ENCODE results near the gene BACH2. TPM values are rescaled to one million over a fixed set of nuclear protein-coding genes. Genes with fewer than 3 reads are reported as not detected.
"Not testable (repeated sequence)": the region's sequence is repeated elsewhere in the genome, so short reads cannot be mapped to it uniquely, and the experiment has no call there.

Gene BACH2
- total RNA-seq (7.5 TPM), polyA plus RNA-seq (0.90 TPM)

GRCh38 chr6:90296341-90297114 lies at the start of gene BACH2:
Gene BACH2, minus strand, starts transcription at chr6:90296843. Its CDS starts 287,999 bp downstream, at chr6:90008844.
- Histone ChIP-seq H3K36me3 (ENCODE audit: insufficient read depth) (no peaks in the 10 kb centered on the region), H3K27ac (ENCODE audit: low read depth) (peak within 1 kb of the TSS; percentile 89), H3K4me1 (ENCODE audit: insufficient read depth) (no peaks in the 10 kb centered on the region), H3K4me3 (ENCODE audit: low read depth, low read length) (peak within 1 kb of the TSS; percentile 89)
- peak; percentile 84 for DNase-seq (ENCODE audit: extremely low spot score)
- WGBS, result under 1% methylated on average over 111 of the region's 112 CpGs

GRCh38 chr6:90343576-90343975 lies 46.9 kb upstream of the BACH2 start:
- Histone ChIP-seq H3K4me1 (ENCODE audit: insufficient read depth) (no peaks in the 10 kb centered on the region), H3K36me3 (ENCODE audit: insufficient read depth) (no peaks in the 10 kb centered on the region), H3K4me3 (ENCODE audit: low read depth, low read length) (no peak overlapping the region), H3K27ac (ENCODE audit: low read depth) (no peak overlapping the region)
- DNase-seq (ENCODE audit: extremely low spot score), result no peak
- 46% methylated on average over 5 of the region's 5 CpGs for WGBS

GRCh38 chr6:90338409-90338808 lies 41.8 kb upstream of the BACH2 start:
- Histone ChIP-seq H3K4me3 (ENCODE audit: low read depth, low read length) (no peak overlapping the region), H3K27ac (ENCODE audit: low read depth) (no peak overlapping the region), H3K4me1 (ENCODE audit: insufficient read depth) (no peaks in the 10 kb centered on the region), H3K36me3 (ENCODE audit: insufficient read depth) (no peaks in the 10 kb centered on the region)
- DNase-seq (ENCODE audit: extremely low spot score), result no peak
- WGBS, result 95% methylated on average over 1 of the region's 1 CpG

GRCh38 chr6:90336388-90336947 lies 39.8 kb upstream of the BACH2 start:
- no peak for DNase-seq (ENCODE audit: extremely low spot score)
- 54% methylated on average over 6 of the region's 6 CpGs for WGBS
- Histone ChIP-seq H3K27ac (ENCODE audit: low read depth) (no peak overlapping the region), H3K4me1 (ENCODE audit: insufficient read depth) (no peaks in the 10 kb centered on the region), H3K4me3 (ENCODE audit: low read depth, low read length) (no peak overlapping the region), H3K36me3 (ENCODE audit: insufficient read depth) (no peaks in the 10 kb centered on the region)

GRCh38 chr6:90333928-90334327 lies 37.3 kb upstream of the BACH2 start:
- 65% methylated on average over 1 of the region's 1 CpG for WGBS
- Histone ChIP-seq H3K4me3 (ENCODE audit: low read depth, low read length) (no peak overlapping the region), H3K27ac (ENCODE audit: low read depth) (no peak overlapping the region), H3K36me3 (ENCODE audit: insufficient read depth) (no peaks in the 10 kb centered on the region), H3K4me1 (ENCODE audit: insufficient read depth) (no peaks in the 10 kb centered on the region)
- no peak for DNase-seq (ENCODE audit: extremely low spot score)

GRCh38 chr6:90332978-90333543 lies 36.4 kb upstream of the BACH2 start:
- not testable (repeated sequence) for H3K4me3 ChIP-seq (ENCODE audit: low read depth, low read length); H3K36me3 ChIP-seq (ENCODE audit: insufficient read depth); DNase-seq (ENCODE audit: extremely low spot score); H3K4me1 ChIP-seq (ENCODE audit: insufficient read depth); H3K27ac ChIP-seq (ENCODE audit: low read depth)
- 81% methylated on average over 2 of the region's 2 CpGs for WGBS

- WGBS, result 58% methylated on average over 2 of the region's 2 CpGs
- no peak for DNase-seq (ENCODE audit: extremely low spot score)
- no peaks in the 10 kb centered on the region for H3K36me3 ChIP-seq (ENCODE audit: insufficient read depth)
- no peak overlapping the region for H3K27ac ChIP-seq (ENCODE audit: low read depth)
- H3K4me3 ChIP-seq (ENCODE audit: low read depth, low read length), result no peak overlapping the region
- no peaks in the 10 kb centered on the region for H3K4me1 ChIP-seq (ENCODE audit: insufficient read depth)
Observed at GRCh38 chr6:90329386-90330077, 32.9 kb upstream of the BACH2 start.

- Histone ChIP-seq H3K4me3 (ENCODE audit: low read depth, low read length) (no peak overlapping the region), H3K27ac (ENCODE audit: low read depth) (no peak overlapping the region), H3K36me3 (ENCODE audit: insufficient read depth) (no peaks in the 10 kb centered on the region), H3K4me1 (ENCODE audit: insufficient read depth) (no peaks in the 10 kb centered on the region)
- 82% methylated on average over 1 of the region's 1 CpG for WGBS
- no peak for DNase-seq (ENCODE audit: extremely low spot score)
Observed at GRCh38 chr6:90328004-90328403, 31.4 kb upstream of the BACH2 start.

- 90% methylated on average over 3 of the region's 3 CpGs for WGBS
- H3K4me3 ChIP-seq (ENCODE audit: low read depth, low read length), result no peak overlapping the region
Observed at GRCh38 chr6:90326404-90327057, 29.9 kb upstream of the BACH2 start.

GRCh38 chr6:90323706-90324105 lies 27.1 kb upstream of the BACH2 start:
- H3K4me1 ChIP-seq (ENCODE audit: insufficient read depth), result no peaks in the 10 kb centered on the region
- no peak overlapping the region for H3K27ac ChIP-seq (ENCODE audit: low read depth)
- 94% methylated on average over 6 of the region's 6 CpGs for WGBS
- H3K36me3 ChIP-seq (ENCODE audit: insufficient read depth), result no peaks in the 10 kb centered on the region
- no peak for DNase-seq (ENCODE audit: extremely low spot score)
- no peak overlapping the region for H3K4me3 ChIP-seq (ENCODE audit: low read depth, low read length)

More at GRCh38 chr6:90326404-90327057, 29.9 kb upstream of the BACH2 start:
- no peaks in the 10 kb centered on the region for H3K36me3 ChIP-seq (ENCODE audit: insufficient read depth)
- H3K4me1 ChIP-seq (ENCODE audit: insufficient read depth), result no peaks in the 10 kb centered on the region
- no peak for DNase-seq (ENCODE audit: extremely low spot score)
- H3K27ac ChIP-seq (ENCODE audit: low read depth), result no peak overlapping the region

- no peaks in the 10 kb centered on the region for H3K36me3 ChIP-seq (ENCODE audit: insufficient read depth)
- WGBS, result 83% methylated on average over 3 of the region's 3 CpGs
- no peak overlapping the region for H3K27ac ChIP-seq (ENCODE audit: low read depth)
- no peak overlapping the region for H3K4me3 ChIP-seq (ENCODE audit: low read depth, low read length)
- no peaks in the 10 kb centered on the region for H3K4me1 ChIP-seq (ENCODE audit: insufficient read depth)
- no peak for DNase-seq (ENCODE audit: extremely low spot score)
Observed at GRCh38 chr6:90322976-90323474, 26.4 kb upstream of the BACH2 start.

- no peaks in the 10 kb centered on the region for H3K36me3 ChIP-seq (ENCODE audit: insufficient read depth)
- DNase-seq (ENCODE audit: extremely low spot score), result no peak
- H3K4me1 ChIP-seq (ENCODE audit: insufficient read depth), result no peaks in the 10 kb centered on the region
- 73% methylated on average over 6 of the region's 6 CpGs for WGBS
- no peak overlapping the region for H3K27ac ChIP-seq (ENCODE audit: low read depth)
- no peak overlapping the region for H3K4me3 ChIP-seq (ENCODE audit: low read depth, low read length)
Observed at GRCh38 chr6:90319979-90320685, 23.5 kb upstream of the BACH2 start.

GRCh38 chr6:90319044-90319443 lies 22.4 kb upstream of the BACH2 start:
- DNase-seq (ENCODE audit: extremely low spot score), result no peak
- H3K36me3 ChIP-seq (ENCODE audit: insufficient read depth), result no peaks in the 10 kb centered on the region
- no peaks in the 10 kb centered on the region for H3K4me1 ChIP-seq (ENCODE audit: insufficient read depth)
- no peak overlapping the region for H3K4me3 ChIP-seq (ENCODE audit: low read depth, low read length)
- 55% methylated on average over 1 of the region's 1 CpG for WGBS
- H3K27ac ChIP-seq (ENCODE audit: low read depth), result no peak overlapping the region
